H54 (cell line): ENCODE measurements around the gene HSPA1A.
"Not testable (repeated sequence)": the region's sequence is repeated elsewhere in the genome, so short reads cannot be mapped to it uniquely, and the experiment has no call there.

Source experiments
- DNase-seq: peaks from one replicate; pipeline ENCODE4 v3.0.0; 2011; ENCODE audit warnings: low spot score, mixed read lengths; ENCODE audit not compliant: insufficient read length
- FAIRE-seq: peaks from 3 replicates; lab custom pipeline; 2011; peaks lifted over from hg19 to GRCh38; lab: Jason Lieb, UNC
- POLR2A ChIP-seq: IDR thresholded peaks from 2 replicates; pipeline ENCODE4 v1.6.1; 2011; ENCODE audit warnings: low read depth, mild to moderate bottlenecking, low read length

Gene HSPA1A

DNA sequence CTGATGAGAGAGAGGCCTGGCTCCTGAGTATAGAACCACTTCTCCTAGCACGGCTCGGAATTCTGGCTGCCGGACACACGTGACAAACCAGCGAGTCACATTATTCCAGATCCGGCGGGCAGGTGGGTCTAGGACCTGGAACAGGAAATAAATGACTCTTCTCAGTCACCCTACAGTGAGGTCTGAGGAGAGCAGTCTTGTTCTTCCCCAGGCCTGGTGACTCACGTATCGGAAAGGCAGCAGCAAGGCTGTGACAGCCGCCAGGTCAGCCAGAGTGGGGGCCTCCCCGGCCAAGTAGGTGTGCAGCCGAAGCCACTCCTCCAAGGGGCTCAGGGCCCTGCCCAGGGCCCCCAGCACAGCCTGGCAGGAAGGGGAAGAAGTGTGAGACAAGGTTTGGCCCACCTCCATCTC lies 22.6 kb upstream of the HSPA1A start:
- no peak for TF ChIP-seq POLR2A
- DNase-seq (peak; percentile 91), FAIRE-seq (peak; percentile 45)

DNA sequence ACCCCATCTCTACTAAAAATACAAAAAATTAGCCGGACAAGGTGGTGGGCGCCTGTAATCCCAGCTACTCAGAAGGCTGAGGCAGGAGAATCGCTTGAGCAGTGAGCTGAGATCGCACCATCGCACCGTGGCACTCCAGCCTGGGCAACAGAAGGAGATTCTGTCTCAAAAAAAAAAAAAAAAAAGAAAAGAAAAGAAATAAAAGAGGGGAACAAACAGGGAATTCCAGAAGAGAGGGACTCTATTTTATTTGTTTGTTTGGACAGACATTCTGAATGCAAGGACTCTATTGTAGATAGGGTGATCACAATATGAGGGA lies 21.5 kb upstream of the HSPA1A start:
- not testable (repeated sequence) for DNase-seq, FAIRE-seq

DNA sequence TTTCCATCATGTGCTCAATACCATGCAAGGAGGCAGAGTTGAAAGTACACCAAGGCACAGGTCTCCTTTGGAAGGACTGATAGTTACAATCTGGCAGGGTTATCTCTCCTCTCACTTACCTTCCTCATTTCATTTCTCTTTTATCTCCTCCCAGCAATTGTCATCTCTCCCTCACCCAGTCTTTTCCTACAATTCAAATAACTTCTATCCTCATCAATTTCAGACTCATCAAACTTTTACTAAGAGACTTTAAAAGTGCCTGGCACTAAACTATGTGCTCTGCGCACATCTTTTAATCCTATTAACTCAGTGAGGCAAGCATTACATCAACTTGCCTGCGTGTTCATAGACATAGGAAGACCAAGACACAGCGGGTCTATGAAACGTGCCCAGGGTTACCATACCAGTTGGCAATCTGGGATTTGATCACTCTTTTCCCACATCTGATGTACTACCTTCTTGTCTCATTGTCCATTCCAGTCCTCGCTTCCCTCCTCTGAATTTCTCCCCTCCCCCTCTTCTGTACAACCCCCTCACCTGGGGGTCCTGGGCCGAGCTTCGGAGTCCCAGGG lies 21.0 kb upstream of the HSPA1A start:
- FAIRE-seq (no peak), DNase-seq (no peak)
- no peak for TF ChIP-seq POLR2A

DNA sequence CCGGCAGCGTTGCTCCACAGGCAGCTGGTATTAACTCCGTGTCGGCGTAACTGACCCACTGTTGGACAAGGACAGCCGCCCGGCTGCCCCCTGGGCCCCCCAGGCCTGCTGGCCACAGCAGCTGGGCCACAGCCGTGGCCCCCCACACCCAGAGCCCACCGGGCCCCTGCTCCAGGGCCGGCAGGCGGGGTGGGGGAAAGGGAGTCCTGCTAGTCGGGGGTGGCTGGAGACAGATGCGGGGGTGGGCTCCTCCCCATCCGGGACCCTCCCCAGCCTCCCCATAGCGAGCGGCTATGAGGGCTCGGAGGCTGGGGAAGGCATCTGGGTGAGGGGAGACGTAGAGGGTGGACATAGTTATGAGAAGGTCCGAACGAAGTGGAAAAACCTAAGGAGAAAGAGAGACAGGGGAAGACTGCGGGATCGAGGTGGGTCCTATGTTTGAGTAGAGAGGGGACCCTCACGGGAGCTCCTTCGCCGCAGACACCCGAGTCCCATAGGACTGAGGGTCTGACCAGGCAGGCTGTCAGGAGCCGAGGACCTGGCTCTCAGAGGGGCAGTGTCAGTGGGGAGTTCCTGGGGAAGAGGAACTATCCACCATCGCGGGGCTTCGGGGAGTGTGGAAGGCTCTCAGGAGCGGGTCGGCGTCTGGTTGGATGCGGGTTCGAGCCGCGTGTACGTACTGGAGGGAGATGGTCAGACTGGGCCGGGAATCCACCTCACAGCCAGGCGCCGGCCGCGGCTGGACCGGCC lies 20.3 kb upstream of the HSPA1A start:
- DNase-seq (peak; percentile 60), FAIRE-seq (no peak)

DNA sequence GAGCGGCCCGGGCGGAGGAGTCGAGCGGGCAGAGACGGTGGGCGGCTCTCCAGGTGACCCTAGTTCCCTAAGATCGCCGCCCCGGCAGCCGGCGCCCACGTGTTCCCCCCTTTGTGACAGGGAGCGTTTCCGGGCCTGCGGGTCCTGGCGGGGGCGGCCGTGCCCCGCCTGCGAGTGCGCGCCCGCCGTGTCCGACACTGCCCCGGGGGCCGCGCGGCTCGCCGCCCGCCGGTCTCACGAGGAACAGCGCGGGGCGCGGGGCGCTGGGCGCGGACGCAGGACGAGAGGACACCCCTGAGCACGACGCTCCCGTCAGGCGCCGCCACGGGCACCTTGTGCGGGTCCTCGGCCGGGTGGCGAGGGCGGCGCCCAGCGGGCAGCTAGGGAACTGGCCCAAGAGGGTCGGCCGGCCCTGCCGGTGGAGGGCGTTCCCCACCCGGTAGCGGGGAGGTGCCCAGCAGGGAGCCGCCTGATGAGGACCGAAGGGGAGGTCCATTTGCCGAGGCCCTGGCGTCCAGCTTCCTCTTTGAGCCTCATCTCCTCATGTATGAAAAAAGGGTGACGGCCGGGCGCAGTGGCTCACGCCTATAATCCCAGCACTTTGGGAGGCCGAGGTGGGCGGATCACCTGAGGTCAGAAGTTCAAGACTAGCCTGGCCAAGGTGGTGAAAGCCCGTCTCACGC lies 19.6 kb upstream of the HSPA1A start, which contains the start of gene VARS1:
TSS of gene VARS1 (minus strand) at position 137 of the 683 bp plus-strand sequence. CDS start 535 bp downstream, outside the sequence.
- DNase-seq: peak; percentile 92
- no peak for FAIRE-seq
- TF ChIP-seq POLR2A: peak; percentile 47

More for the DNA sequence above, 20.3 kb upstream of the HSPA1A start:
- no peak for TF ChIP-seq POLR2A

DNA sequence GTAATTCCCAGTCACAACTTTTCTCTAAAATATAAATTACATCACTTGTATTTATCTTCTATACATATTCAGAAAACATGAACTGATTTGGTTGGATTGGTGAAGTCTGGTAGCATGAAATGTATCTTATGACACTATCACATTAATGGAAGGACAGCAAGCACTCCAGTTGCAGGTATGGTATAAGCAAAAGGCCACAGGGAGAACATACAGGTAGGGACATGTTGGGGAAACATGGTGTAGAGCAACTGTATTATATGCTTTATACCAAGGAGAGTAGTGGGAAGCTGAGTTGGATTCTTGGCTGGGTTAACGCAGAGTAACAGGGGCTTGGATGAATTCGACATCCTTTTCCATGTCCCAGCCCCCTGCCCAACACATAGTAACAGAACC lies 18.4 kb upstream of the HSPA1A start:
- FAIRE-seq (no peak), DNase-seq (no peak)
- no peak for TF ChIP-seq POLR2A

DNA sequence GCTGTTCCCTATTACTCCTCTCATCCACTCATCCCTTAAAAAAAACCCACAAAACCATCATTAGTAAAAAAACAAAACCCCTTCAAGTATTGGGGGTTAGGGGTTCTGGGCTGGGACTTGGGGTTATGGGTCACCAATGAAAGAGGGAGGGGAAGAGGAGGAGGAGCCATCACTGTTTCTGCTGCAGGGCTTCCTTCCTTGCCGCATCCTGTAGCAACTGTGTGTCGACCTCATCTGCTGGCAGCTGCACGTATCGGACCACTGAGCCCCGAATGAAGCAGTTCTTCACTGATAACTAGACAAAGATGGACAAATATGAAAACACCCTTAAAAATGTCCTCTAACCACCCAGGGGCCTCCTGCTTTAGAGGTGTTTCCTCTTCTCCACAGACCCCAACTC lies 17.8 kb upstream of the HSPA1A start:
- TF ChIP-seq POLR2A: no peak
- FAIRE-seq (no peak), DNase-seq (no peak)

DNA sequence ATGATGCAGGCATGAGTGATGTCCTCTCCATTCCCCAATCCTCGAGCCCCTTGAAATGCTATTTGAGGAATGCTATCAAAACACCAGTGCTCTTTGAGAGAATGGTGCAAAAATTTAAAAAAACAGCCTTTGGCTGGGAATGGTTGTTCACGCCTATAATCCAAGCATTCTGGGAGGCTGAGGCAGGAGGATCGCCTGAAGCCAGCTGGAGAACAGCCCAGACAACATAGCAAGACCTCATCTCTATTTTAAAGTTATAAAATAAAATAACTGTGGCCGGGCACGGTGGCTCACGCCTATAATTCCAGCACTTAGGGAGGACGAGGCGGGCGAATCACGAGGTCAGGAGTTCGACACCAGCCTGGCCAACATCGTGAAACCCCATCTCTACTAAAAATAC lies 15.6 kb upstream of the HSPA1A start:
- FAIRE-seq (no peak), DNase-seq (no peak)
- TF ChIP-seq POLR2A: no peak

DNA sequence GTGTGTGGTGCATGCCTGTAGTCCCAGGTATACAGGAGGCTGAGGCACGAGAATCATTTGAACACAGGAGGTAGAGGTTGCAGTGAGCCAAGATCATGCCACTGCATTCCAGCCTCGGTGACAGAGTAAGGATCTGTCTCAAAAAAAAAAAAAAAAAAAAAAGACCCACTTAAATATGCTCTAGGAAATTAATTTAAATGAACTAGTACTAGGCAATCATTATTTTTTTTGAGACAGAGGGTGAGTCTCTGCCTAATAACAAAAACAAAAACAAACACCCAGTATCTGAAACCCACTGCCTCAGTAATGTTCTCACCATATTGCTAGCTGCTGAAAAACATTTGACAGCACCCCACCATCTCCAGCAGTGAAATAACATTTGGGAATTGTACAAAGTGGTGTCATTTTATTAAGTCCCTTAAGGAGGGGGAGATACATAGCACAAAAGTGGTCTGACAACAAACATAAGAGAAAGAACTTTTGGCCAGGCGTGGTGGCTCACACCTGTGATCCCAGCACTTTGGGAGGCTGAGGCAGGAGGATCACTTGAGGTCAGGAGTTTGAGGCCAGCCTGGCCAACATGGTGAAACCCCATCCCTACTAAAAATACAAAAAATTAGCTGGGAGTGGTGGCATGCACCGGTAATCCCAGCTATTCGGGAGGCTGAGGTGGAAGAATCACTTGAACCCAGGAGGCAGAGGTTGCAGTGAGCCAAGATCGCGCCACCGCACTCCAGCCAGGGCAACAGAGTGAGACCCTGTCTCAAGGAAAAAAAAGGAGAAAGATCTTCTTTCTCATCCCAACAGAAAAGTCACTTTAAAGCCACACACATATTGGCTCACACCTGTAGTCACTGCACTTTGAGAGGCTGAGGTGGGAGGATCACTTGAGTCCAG lies 14.1 kb upstream of the HSPA1A start:
- FAIRE-seq, DNase-seq: not testable (repeated sequence)

DNA sequence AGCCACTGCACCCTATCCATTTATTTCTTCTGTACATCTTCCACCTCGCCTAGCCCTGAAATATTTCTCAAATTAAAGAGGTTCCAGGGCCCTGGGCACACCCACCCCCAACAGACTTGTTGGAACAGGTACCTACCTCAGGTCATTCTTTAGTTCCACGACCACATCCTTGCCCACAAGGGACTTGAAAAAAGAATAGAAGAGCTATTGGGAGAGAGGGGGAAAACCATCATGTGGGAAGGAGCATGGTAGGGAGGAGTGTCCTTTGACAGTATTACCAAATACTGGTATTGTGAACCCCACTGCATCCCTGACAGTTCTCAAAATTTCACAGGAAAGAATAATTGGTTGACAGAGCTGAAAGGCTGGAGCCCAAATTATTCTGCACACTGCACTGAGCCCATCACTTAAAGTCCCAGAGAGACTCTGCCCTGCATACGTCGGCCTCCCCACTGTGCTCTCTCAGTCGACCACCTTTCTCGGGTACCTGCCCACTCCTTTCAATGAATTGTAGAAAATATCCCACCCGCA lies 9.3 kb upstream of the HSPA1A start:
- TF ChIP-seq POLR2A: no peak
- FAIRE-seq (no peak), DNase-seq (no peak)

DNA sequence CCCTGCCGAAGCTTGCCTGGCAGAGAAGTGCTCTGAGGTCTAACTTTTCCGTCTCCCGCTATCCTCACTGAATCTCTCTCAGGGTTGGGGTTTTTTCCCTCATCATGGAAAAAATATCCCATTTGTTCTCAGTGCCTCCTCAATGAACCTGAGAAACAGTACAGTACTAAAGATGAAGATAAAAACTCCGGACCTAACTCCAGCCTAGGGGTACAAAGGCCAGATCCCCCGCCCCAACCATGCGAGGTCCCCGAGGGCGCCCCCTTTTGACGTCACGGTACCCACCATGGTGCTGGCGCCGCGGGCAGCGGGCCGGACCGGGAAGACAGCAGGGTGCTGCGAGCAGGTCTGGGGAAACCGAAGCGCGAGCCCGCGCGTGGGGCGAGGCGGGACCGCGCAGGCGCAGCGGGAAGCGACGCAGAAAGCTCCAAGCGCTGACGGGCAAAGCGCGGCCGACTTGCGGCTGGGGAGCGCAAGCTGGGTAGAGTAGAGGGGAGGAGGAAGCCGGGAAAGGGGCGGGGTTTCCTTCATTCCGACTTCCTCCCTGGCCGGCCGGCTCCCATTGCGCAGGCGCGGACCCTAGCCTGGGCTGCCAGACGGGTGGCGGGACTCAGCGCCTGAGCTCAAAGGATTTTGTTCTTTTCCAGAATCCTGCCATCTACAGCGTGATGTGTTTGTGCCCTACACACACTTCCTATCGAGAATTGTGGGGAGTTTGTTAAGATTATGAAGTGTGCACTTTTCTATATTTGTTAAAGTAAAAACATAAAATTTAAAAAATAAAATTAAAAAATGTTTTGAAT lies 8.7 kb upstream of the HSPA1A start, which contains the start of gene LSM2:
TSS of gene LSM2 (minus strand) at position 497 of the 803 bp plus-strand sequence. CDS start at position 288, 209 bp downstream.
- peak; percentile 86 for FAIRE-seq
- TF ChIP-seq POLR2A: peak; percentile 77

DNA sequence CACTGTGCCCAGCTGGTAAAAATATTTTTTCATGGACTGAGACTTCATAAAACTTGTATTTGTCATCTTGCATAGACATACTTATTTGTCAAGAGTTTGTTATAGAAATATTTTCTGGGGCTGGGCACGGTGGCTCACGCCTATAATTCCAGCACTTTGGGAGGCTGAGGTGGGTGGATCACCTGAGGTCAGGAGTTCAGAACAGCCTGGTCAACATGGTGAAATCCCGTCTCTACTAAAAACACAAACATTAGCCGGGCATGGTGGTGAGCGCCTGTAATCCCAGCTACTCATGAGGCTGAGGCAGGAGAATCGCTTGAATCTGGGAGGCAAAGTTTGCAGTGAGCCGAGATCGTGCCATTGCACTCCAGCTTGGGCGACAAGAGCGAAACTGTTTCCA lies 6.7 kb upstream of the HSPA1A start:
- DNase-seq, FAIRE-seq: not testable (repeated sequence)

More for the DNA sequence above, 8.7 kb upstream of the HSPA1A start, which contains the start of gene LSM2:
- peak; percentile 95 for DNase-seq
